SK-MEL-5 (cell line): Measurements from ENCODE around the gene ESPN. TPM values are rescaled to one million over a fixed set of nuclear protein-coding genes. Genes with fewer than 3 reads are reported as not detected.
"Not testable (repeated sequence)": the region's sequence is repeated elsewhere in the genome, so short reads cannot be mapped to it uniquely, and the experiment has no call there.

Source experiments
- DNase-seq: peaks from one replicate; pipeline ENCODE4 v3.0.0-alpha.2; 2016; ENCODE audit warnings: low read depth, low spot score
- in situ Hi-C: cut with HindIII; loops from 2 replicates; pipeline ENCODE4 v1.10.0; 2016; ENCODE audit warnings: low sequenced_read_pairs, high pct_unique_total_duplicates, low pct_unique_long_range_greater_than_20kb
- total RNA-seq: library from RNA; depleted of rRNA; stranded (reverse); fragments of >200 nt; shearing (Covaris generic); gene quantifications from 2 replicates; pipeline ENCODE4 v1.2.3, GENCODE V29; 2014

The ESPN gene
- total RNA-seq, 1 experiment from 2014 or later, result 0.40 TPM

DNA sequence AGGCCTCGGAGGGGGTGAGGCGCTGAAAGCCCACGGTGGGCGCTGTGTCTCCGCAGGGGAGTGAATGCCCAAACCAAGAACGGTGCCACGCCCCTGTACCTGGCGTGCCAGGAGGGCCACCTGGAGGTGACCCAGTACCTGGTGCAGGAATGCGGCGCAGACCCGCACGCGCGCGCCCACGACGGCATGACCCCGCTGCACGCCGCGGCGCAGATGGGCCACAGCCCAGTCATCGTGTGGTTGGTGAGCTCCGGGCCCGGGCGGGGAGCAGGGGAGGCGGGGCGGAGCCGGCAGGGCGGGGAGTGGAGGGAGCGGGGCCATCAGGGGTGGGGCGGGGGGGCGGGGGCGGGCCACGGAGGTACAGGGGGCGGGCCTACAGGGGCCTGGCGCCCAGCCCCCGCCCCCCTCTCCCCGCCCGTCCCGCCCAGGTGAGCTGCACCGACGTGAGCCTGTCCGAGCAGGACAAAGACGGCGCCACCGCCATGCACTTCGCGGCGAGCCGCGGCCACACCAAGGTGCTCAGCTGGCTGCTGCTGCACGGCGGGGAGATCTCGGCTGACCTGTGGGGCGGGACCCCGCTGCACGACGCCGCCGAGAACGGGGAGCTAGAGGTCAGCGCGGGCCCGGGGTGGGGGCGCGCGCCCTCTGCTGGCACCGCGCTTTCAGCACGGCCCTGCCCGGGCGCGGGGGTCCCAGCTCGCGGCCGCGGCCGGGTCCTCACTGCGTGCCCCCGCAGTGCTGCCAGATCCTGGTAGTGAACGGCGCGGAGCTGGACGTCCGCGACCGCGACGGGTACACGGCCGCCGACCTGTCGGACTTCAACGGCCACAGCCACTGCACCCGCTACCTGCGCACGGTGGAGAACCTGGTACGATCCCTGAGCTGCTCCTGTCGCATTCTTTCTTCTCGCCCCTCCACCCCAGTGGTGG lies 15.9 kb downstream of the ESPN start:
- in situ Hi-C loops, result no loop called here
- DNase-seq, result peak; percentile 51

DNA sequence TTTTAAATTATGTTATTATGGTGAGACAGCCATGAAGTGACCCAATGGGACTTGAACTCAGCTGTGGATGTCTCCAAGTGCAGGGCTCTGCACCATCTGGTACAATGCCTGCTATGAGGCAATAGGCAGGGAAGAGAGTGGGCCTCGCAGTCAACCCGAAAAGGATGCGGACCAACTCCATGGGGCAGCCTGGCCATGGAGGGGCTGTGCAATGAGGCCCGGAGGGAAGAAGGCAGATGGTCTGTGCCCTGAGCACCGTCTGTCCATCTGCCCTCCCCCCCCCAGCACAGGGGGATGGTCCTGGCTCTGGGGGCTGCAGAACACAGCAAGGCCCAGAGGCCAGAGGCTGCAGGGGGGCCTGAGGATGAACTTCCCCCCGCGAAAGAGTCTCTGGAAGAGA lies 17.0 kb downstream of the ESPN start:
- no peak for DNase-seq
- in situ Hi-C loops, result no loop called here

DNA sequence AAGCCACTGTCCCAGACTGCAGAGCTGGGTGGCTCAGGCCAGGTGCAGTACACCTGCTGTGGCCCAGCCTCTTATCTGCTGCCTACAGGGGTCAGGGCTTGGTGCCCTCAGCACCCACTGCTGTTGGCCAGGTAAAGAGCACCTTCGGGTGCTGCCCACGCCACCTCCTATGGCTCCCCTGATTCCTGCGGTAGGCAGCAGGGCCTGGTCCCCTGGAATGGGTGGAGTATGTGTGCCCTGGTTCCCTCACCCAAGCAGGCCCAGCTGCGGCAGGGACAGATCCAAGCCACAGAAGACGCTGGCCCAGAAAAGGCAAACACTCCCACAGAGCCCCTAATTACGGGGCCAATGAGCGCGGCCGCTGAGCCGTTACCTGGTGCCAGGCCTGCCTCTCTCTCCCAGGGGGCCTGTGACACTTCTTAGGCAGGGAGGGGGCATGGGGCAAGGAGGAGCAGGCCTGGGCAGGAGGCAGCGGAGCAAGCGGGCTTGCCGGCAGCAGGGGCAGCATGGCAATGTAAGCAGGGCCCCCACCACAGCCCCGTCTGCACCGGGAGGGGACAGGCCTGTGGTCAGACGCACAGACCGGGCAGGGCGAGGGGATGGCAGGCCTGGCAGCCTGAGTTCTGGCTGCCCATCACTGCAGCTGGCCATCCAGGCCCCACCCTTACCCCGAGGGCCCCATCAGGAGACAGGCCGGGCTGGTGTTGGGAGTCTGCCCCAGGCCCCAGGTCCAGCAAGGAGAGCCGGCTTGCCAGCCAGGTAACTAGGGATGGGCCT lies 19.0 kb downstream of the ESPN start:
- in situ Hi-C loops, result no loop called here

DNA sequence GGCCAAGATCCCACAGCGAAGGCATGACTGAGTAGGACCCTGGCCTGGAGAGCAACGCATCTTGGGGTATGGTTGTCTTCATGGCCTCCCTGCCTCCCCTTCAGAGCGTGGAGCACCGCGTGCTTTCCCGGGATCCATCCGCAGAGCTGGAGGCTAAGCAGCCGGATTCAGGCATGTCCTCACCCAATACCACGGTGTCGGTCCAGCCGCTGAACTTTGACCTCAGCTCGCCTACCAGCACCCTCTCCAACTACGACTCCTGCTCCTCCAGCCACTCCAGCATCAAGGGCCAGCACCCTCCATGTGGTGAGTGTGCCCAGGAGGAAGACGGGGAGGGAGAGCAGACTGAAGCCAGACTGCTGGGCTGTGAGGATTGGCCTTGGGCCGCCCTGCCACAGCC lies 19.8 kb downstream of the ESPN start:
- DNase-seq, result no peak
- in situ Hi-C loops, result no loop called here

More for the DNA sequence above, 19.0 kb downstream of the ESPN start:
- no peak for DNase-seq

DNA sequence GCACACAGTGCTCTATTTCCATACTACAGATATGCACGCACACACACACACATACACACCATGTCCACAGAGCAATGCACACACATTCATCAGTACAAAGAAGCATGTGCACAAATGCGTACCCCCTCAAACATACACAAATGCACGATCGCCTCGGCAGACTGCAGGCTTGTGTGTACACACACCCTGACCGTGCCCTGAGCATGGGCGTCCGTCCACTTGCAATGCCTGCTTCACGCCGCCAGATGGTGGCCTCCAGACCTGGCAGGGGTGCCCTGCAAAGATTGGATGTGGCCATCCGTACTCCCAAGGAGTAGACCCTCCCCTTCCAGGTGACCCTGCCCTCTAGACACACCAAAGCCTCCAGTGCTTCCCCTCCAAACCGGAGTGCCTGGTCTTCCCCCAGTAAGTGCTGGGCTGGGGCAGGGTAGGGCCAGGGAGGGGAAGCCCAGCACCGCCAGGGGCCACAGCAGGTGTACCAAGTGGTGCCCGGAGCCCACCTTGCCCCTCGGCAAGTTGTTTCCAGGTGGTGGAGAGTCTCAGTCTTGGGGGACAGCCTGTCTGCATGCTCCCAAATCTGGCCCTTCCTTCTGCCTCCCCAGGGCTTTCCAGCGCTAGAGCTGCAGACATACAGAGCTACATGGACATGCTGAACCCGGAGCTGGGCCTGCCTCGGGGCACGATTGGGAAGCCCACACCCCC lies 20.6 kb downstream of the ESPN start:
- in situ Hi-C loops, result no loop called here
- DNase-seq, result peak; percentile 67

DNA sequence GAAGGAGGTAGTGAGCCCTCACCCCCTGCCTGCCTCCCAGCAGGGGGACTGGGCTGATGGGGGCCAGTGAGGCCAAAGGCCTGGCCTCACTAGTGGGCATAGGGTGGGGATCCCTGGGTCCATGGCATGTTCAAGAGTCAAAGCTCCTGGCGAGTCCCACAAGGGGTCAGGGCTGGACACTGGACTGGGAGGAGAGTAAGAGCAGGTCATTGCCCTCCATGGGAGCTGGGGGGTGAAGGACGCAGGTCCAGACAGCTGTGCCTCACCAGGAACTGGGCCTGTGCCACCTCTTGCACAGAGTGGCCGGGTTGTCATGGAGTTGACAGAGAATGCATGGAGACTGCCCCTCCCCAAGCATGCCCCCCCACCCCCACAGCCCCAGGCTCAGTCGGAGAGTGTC lies 21.4 kb downstream of the ESPN start:
- DNase-seq, in situ Hi-C loops: not testable (repeated sequence)

DNA sequence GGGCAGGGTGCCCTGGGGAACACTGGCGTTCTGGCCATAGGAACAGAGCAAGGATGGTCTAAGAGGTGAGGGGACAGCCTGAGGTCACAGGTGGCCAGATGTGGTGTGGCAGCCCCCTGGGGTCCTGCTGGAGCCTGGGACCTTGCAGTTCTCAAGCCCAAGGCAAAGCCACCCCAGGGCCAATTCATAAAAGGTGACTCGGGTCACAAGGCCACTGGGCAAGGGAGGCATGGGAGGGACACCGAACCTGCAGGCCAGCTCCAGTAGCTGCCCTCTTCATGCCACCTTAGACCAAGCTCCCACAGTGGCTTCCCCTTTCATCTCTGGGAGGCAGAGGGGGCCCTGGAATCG lies 22.1 kb downstream of the ESPN start:
- DNase-seq, result no peak
- in situ Hi-C loops, result no loop called here

DNA sequence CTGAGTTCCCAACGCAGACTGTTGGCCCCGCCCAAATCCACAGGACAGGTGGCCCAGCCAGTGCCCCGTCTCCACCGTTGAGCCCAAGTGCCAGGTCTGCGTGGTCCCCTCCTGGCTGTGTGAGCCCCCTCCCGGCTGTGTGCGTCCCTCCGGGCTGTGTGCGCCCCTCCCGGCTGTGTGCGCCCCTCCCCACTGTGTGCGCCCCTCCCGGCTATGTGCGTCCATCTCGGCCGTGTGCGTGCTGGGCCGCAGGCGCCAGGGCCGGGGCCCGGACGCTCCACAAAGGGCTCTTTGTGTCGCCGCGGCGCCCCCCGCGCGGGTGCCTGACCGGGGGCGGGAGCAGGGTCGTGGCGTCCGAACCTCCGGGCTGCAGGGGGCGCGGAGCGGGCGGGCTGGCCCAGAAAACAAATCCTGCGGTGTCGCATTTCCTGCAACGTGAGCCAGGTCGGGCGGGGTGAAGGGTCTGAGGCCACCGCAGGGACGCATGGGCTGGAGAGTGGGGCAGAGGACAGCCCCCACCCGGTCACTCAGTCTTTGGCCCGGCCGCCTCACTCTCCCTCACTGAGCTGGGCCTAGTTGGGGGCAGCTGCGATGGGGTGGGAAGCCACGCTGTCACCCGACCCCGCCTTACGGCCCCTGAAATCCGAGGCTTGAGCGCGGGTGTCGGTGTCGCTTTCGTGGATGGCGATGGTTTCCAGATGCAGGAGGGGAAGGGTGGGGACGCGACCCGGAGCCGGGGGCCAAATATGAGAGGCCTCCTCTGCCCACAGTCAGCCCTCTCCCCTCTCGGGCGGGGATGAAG lies 22.6 kb downstream of the ESPN start:
- DNase-seq, result no peak
- in situ Hi-C loops, result no loop called here

DNA sequence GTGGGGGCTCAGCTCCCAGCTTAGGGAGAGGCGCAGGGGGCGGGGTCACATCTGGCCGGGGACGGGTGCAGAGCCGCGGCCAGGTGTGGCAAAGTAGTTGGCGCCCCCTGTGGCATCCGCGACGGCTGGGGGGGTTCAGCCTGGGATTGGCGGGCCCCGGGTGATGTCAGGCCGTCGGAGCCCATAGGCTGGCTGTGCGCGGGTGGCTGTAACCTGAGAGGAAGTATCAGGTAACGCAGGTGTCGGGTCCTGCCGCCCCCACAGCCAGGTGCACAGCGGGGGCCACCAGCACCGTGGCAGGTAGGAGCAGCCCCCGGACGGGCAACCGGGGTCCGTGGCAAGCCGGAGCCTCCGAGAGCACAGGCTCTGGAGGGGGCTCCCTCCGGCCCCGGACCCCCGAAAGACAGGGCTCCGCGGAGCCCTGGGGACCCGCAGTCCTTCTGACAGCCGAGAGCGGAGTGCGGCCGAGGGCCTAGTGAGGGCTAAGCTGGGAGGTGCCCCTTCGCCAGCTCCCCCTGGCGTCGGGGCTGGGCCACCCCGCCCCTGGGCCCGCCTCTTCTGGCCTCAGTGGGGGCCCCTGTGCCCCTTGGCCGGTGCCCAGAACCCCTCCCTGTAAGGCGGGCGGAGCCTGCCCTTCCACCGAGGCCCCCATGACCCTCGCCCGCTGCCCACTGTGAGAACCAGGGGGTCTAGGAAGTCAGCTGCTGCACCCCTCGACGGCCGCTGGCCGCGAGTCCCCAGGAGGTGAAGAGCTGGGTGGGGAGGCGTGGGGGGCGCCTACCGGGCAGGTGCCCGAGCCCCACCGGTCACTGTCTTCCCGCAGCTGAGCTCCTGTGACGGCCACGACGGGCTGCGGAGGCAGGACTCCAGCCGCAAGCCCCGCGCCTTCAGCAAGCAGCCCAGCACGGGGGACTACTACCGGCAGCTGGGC lies 23.5 kb downstream of the ESPN start:
- DNase-seq, result no peak
- in situ Hi-C loops, result no loop called here

DNA sequence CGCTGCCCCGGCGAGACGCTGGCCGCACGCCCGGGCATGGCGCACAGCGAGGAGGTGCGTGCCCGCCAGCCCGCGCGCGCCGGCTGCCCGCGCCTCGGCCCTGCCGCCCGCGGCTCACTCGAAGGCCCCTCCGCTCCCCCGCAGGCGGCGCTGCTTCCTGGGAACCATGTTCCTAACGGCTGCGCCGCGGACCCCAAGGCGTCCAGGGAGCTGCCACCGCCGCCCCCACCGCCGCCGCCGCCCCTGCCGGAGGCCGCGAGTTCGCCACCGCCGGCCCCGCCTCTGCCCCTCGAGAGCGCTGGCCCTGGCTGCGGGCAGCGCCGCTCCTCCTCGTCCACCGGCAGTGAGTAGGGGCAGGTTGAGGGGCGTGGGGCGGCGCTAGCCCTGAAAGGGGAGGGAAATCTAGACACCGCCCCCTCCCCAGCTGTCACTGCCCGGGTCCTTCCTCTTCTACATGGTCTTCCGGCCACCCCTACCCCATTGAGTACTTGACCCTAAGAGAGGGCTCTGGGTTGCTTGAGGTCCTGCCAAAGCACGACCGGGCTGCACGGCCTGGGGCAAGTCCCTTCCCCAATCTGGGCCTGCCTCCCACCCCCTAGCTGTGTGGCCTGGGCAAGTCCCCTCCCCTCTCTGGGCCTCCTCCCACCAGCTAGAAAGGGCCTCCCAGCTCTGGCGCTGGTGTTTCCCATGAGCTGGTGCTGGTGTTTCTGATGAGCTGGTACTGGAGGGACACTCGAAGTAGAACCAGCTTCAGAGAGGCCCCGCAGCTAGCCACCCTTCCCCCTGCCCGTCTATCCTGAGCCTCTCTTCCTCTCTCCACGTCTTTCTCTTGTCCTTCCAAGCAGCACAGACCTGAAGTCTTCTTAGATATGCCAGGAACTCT lies 24.4 kb downstream of the ESPN start:
- in situ Hi-C loops, result no loop called here
- no peak for DNase-seq

DNA sequence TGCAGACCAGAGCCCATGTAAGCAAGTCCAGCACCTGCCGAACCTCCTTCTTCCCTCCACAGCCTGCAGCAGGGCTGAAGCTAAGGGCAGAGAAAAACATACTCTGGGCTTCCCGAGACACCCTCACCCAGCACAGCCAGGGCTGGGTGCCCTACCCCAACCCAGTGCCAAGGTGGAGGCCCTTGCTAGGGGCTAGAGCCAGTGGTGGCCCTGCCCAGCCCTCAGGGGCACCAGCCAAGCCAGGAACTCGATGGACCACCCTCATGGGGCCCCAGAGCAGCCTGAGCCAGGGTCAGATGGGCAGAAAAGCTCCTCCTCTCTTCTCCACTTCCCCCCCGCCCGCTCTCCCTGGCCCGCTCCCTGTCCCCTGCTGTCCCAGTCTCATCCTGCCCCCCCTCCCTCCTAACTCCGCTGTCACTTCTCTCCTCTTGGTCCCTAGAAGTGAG lies 25.5 kb downstream of the ESPN start:
- DNase-seq, result no peak
- in situ Hi-C loops, result no loop called here

DNA sequence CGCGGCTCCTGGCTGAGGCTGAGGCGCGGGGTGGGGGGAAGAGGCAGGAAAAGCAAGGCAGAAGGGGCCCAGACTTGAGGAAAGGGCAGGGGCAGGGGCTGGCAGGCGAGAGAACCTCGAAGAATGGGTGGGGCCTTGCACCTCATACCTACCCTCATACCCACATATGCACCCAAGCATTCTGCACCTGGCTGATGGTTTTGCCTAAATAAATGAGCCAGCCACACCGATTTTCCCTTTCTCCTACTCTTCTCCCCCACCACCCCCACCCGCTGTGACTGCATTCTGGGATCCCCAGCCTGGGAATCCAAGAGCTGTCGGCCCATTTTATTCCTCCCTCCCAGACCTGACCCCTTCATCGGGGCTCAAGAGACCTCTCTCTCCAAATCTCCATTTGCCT lies 25.9 kb downstream of the ESPN start:
- in situ Hi-C loops, DNase-seq: not testable (repeated sequence)

DNA sequence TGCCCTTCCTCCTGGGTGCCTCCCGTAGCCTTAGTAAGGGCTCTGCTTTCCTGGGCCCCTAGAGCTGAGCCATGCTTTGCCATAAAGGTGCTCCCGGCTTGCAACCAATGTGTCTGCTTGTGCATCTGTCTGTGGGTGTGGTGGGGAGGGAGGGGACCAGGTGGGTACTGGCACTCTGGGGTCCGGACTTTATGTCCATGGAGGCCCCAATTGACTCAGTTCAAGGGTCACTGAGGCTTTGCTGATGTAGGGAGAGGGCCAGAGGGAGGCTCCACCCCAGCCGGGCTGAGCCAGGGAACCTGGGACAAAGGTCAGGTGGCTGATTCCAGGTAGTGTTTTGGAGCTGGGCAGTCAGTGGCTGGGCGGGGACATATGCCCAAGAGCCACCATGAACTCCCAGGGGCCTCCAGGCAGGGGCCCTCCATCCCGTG lies 26.4 kb downstream of the ESPN start:
- no peak for DNase-seq
- in situ Hi-C loops, result no loop called here

DNA sequence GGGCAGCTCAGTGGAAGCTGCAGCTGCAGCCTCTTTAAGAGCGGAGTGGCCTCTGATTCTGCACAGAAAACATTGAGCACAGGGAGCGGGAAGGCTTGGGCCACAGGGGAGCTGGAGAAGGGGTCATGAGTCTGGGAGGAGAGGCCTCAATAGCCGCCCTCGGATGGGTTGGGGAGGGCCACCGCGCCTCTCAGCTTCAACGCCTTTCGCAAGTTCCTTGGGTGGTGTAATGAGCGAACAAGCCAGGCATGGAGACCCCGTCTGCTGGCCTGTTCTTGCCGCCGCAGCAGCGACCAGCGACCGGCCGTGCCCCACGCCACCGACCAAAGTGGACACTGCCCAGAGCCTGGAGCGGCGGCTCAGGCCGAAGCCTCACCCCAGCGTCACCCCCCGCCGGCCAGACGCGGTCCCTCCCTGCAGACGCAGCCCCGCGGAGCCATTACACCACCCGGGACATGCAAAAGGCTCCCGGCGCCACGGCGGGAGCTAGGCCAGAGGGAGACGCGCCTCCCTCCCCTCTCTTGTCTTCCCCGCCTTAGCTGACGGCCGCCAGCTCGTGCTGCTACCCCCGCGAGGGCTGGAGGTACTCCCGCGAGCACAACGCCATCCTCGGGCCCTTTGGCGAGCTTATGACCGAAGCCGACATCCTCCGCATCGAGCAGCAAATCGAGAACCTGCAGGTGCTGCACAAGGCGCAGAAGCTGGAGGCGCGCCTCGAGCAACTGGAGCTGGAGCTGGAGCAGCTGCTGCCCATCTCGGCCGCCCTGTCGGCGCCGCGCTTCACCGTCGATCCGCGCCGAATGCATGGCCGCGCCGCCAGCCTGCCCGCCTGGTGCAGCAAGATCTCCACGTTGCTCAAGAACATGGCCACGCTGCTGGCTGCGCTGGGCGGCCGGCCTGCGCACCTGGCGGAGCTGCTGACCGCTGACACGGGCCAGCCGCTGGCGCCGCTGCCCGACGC lies 29.6 kb downstream of the ESPN start:
- in situ Hi-C loops, DNase-seq: not testable (repeated sequence)
